Liver (tissue), 9 donors: Measurements from ENCODE around the gene ARHGDIA. TPM values are rescaled to one million over a fixed set of nuclear protein-coding genes. Genes with fewer than 3 reads are reported as not detected.
A peak's percentile ranks its signal among the peaks of the same experiment; 100 is the strongest.

Source experiments
- DNase-seq: peaks from one replicate; pipeline ENCODE4 v3.0.0-alpha.2; 2017; ENCODE audit warnings: low spot score
- H3K27ac ChIP-seq, 2 donors: one replicate each; pipeline ENCODE4 v1.7.0; 2013; ENCODE audit warnings: inconsistent platforms in 2 of 2, low read length in 2 of 2, control low read depth in 1 of 2, low read depth in 1 of 2, mild to moderate bottlenecking in 1 of 2
- H3K27me3 ChIP-seq, 4 donors: one replicate each; pipeline versions ENCODE4 v1.6.1 to v1.7.0; 2013; ENCODE audit warnings: low read length in 3 of 4, inconsistent platforms in 1 of 4, mild to moderate bottlenecking in 1 of 4, moderate library complexity in 1 of 4; ENCODE audit not compliant: control insufficient read depth in 4 of 4, insufficient read depth in 4 of 4
- H3K36me3 ChIP-seq, 4 donors: one replicate each; pipeline versions ENCODE4 v1.6.1 to v1.7.0; 2013; ENCODE audit warnings: low read length in 3 of 4, mild to moderate bottlenecking in 3 of 4, low read depth in 1 of 4, moderate library complexity in 1 of 4; ENCODE audit not compliant: control insufficient read depth in 4 of 4, insufficient read depth in 3 of 4
- H3K4me1 ChIP-seq, 4 donors: one replicate each; pipeline versions ENCODE4 v1.6.1 to v1.7.0; 2013; ENCODE audit warnings: low read length in 3 of 4, mild to moderate bottlenecking in 3 of 4, moderate library complexity in 1 of 4; ENCODE audit not compliant: control insufficient read depth in 4 of 4, insufficient read depth in 4 of 4
- H3K4me3 ChIP-seq, 3 donors: one replicate each; pipeline versions ENCODE4 v1.6.1 to v1.7.0; 2013; ENCODE audit warnings: low read length in 3 of 3, control low read depth in 1 of 3, low read depth in 1 of 3, mild to moderate bottlenecking in 1 of 3
- H3K9ac ChIP-seq, 2 donors: one replicate each; pipeline ENCODE4 v1.7.0; 2013; ENCODE audit warnings: low read length in 2 of 2, mild to moderate bottlenecking in 2 of 2, moderate library complexity in 2 of 2, control low read depth in 1 of 2, low read depth in 1 of 2
- H3K9me3 ChIP-seq, 4 donors: one replicate each; pipeline versions ENCODE4 v1.6.1 to v1.7.0; 2013; ENCODE audit warnings: low read length in 3 of 4; ENCODE audit not compliant: control insufficient read depth in 4 of 4
- ATF3 ChIP-seq: IDR thresholded peaks from 2 replicates; pipeline ENCODE4 v1.6.1; 2016; ENCODE audit warnings: antibody characterized with exemption
- CTCF ChIP-seq: fragments of 150-350 bp; IDR thresholded peaks from 2 replicates; pipeline ENCODE4 v1.5.1; 2017; ENCODE audit warnings: improper control_type of control experiment, low read depth, low read length; ENCODE audit not compliant: missing input control
- EGR1 ChIP-seq, 2 donors: IDR thresholded peaks; 2 replicates each; pipeline ENCODE4 v1.6.1; 2016 to 2018; ENCODE audit warnings: antibody characterized with exemption in 2 of 2, low read depth in 2 of 2
- FOXA2 ChIP-seq: IDR thresholded peaks from 2 replicates; pipeline ENCODE4 v1.6.1; 2016; ENCODE audit warnings: antibody characterized with exemption
- GABPA ChIP-seq, 2 donors: IDR thresholded peaks in 1 of 2; conservative IDR thresholded peaks in 1 of 2; 2 replicates each; pipeline ENCODE4 v1.6.1; 2016; ENCODE audit warnings: antibody characterized with exemption in 2 of 2, mild to moderate bottlenecking in 1 of 2, moderate library complexity in 1 of 2
- HNF4A ChIP-seq, 2 donors: conservative IDR thresholded peaks; 2 replicates each; pipeline ENCODE4 v1.6.1; 2016; ENCODE audit warnings: antibody characterized with exemption in 2 of 2, mild to moderate bottlenecking in 2 of 2
- HNF4G ChIP-seq: IDR thresholded peaks from 2 replicates; pipeline ENCODE4 v1.6.1; 2016; ENCODE audit warnings: antibody characterized with exemption
- JUND ChIP-seq, 2 donors: IDR thresholded peaks; 2 replicates each; pipeline ENCODE4 v1.6.1; 2016; ENCODE audit warnings: antibody characterized with exemption in 2 of 2
- MAX ChIP-seq: IDR thresholded peaks from 2 replicates; pipeline ENCODE4 v1.6.1; 2016; ENCODE audit warnings: antibody characterized with exemption
- NR2F2 ChIP-seq: IDR thresholded peaks from 2 replicates; pipeline ENCODE4 v1.6.1; 2016; ENCODE audit warnings: antibody characterized with exemption
- REST ChIP-seq: IDR thresholded peaks from 2 replicates; pipeline ENCODE4 v1.6.1; 2016; ENCODE audit warnings: antibody characterized with exemption, mild to moderate bottlenecking
- RXRA ChIP-seq, 2 donors: IDR thresholded peaks; 2 replicates each; pipeline ENCODE4 v1.6.1; 2017 to 2018; ENCODE audit warnings: antibody characterized with exemption in 2 of 2, mild to moderate bottlenecking in 1 of 2
- SP1 ChIP-seq: IDR thresholded peaks from 2 replicates; pipeline ENCODE4 v1.6.1; 2018; ENCODE audit warnings: antibody characterized with exemption, mild to moderate bottlenecking
- TAF1 ChIP-seq: conservative IDR thresholded peaks from 2 replicates; pipeline ENCODE4 v1.6.1; 2016; ENCODE audit warnings: antibody characterized with exemption, mild to moderate bottlenecking
- YY1 ChIP-seq: IDR thresholded peaks from 2 replicates; pipeline ENCODE4 v1.6.1; 2016; ENCODE audit warnings: antibody characterized with exemption, mild to moderate bottlenecking
- WGBS: extraction: QIAGEN DNeasy Blood & Tissue Kit; methylation state at CpG from one replicate; pipeline ENCODE4 v1.1.7; 2013; 5-methylcytosine and 5-hydroxymethylcytosine counted together
- polyA plus RNA-seq, 2 donors: library from polyadenylated mRNA; stranded (reverse) in 1 of 2; unstranded in 1 of 2; fragments of 200-250 nt in 1 of 2; fragments of >200 nt in 1 of 2; fragmentation: Nextera tagmentation in 1 of 2; extraction: Ambion mirVana in 1 of 2; gene quantifications; one replicate each; pipeline versions ENCODE4 v1.2.1 to v1.2.3, GENCODE V29; 2013 to 2015
- total RNA-seq, 2 donors: library from RNA; depleted of rRNA; stranded (reverse); fragments of >200 nt; gene quantifications; one replicate each; pipeline ENCODE4 v1.2.3, GENCODE V29; 2014
- donor health status: healthy.
- donor health status: healthy.
- donor health status: healthy.
- donor health status: healthy.
- donor health status: healthy.

ARHGDIA gene
- total and polyA plus RNA-seq, 4 donors, result 35.5 to 142 (median 75.3) TPM

- Histone ChIP-seq H3K27me3 (no peaks in the 10 kb centered on the region), H3K4me3 (no peak overlapping the region), H3K9ac (no peak overlapping the region), H3K4me1 (peaks cover 2 to 31% (median 15%) of the 10 kb centered on the region in 4 donors), H3K36me3 (peaks cover 0 to 40% (median 19%) of the 10 kb centered on the region in 4 donors), H3K27ac (no peak overlapping the region), H3K9me3 (no peaks in the 10 kb centered on the region)
- WGBS, result 94% methylated on average over 24 of the region's 24 CpGs
- DNase-seq, result no peak
- TF ChIP-seq SP1 (no peak), CTCF (no peak), REST (no peak), HNF4G (no peak), TAF1 (no peak), NR2F2 (no peak)
These were observed 32.9 kb upstream of the ARHGDIA start for GRCh38 chr17:81903896-81904599.

GRCh38 chr17:81903415-81903831, 32.3 kb upstream of the ARHGDIA start:
- Histone ChIP-seq H3K9ac (no peak overlapping the region), H3K27ac (no peak overlapping the region), H3K36me3 (peaks cover 0 to 44% (median 19%) of the 10 kb centered on the region in 4 donors), H3K4me1 (peaks cover 2 to 30% (median 15%) of the 10 kb centered on the region in 4 donors), H3K4me3 (no peak overlapping the region), H3K27me3 (no peaks in the 10 kb centered on the region), H3K9me3 (no peaks in the 10 kb centered on the region)
- WGBS, result 96% methylated on average over 10 of the region's 10 CpGs
- TF ChIP-seq EGR1 (IDR thresholded peaks at IDR 0.05; ENCODE audit: low read depth in 2 of 2) (no peak), RXRA (IDR thresholded peaks at IDR 0.05) (no peak)
- no peak for DNase-seq

GRCh38 chr17:81902653-81903414, 31.7 kb upstream of the ARHGDIA start:
- H3K9ac ChIP-seq, result no peak overlapping the region
- 25% methylated on average over 47 of the region's 47 CpGs for WGBS
- TF ChIP-seq ATF3 (no peak), TAF1 (no peak), REST (no peak), SP1 (no peak), YY1 (no peak), JUND (IDR thresholded peaks at IDR 0.05) (no peak), HNF4A (conservative IDR thresholded peaks at IDR 0.05) (no peak), GABPA (IDR thresholded peaks at IDR 0.05 in 1 of 2, conservative IDR thresholded peaks at IDR 0.05 in 1 of 2) (no peak), FOXA2 (no peak), MAX (no peak)

More at GRCh38 chr17:81902653-81903414, 31.7 kb upstream of the ARHGDIA start:
- Histone ChIP-seq H3K9me3 (no peaks in the 10 kb centered on the region), H3K27ac (no peak overlapping the region), H3K27me3 (no peaks in the 10 kb centered on the region), H3K4me1 (peaks cover 2 to 26% (median 15%) of the 10 kb centered on the region in 4 donors), H3K4me3 (peak overlapping the region in 1 of 3 donors; percentile 32), H3K36me3 (peaks cover 3 to 45% (median 23%) of the 10 kb centered on the region in 4 donors)
- DNase-seq, result no peak
